K562 (cell line): ENCODE measurements around the gene MTRF1L. TPM values are rescaled to one million over a fixed set of nuclear protein-coding genes. Genes with fewer than 3 reads are reported as not detected.

Experiments used
- BACH1 ChIP-seq: fragments of 200-800 bp; sonication (Bioruptor generic); IDR thresholded peaks from 2 replicates; pipeline ENCODE4 v1.6.1; 2016; ENCODE audit warnings: missing genetic modification characterization, missing compliant biosample characterization
- CBFA2T2 ChIP-seq: fragments of 450-650 bp; conservative IDR thresholded peaks from 2 replicates; pipeline ENCODE4 v1.6.1; 2017; ENCODE audit warnings: mild to moderate bottlenecking
- EGR1 ChIP-seq: fragments of 450-650 bp; conservative IDR thresholded peaks from 2 replicates; pipeline ENCODE4 v1.6.1; 2017; ENCODE audit warnings: mild to moderate bottlenecking
- EWSR1 ChIP-seq: fragments of 450-650 bp; IDR thresholded peaks from 2 replicates; pipeline ENCODE4 v1.6.1; 2018; ENCODE audit warnings: borderline replicate concordance, mild to moderate bottlenecking, low read depth, moderate library complexity; ENCODE audit not compliant: partially characterized antibody
- IRF1 ChIP-seq: sonication (generic); formaldehyde crosslinking; IDR thresholded peaks from 2 replicates; pipeline ENCODE4 v1.8.0; 2022; ENCODE audit warnings: missing genetic modification reagents, mild to moderate bottlenecking, borderline replicate concordance
- KAT8 ChIP-seq: fragments of 450-650 bp; IDR thresholded peaks from 2 replicates; pipeline ENCODE4 v1.6.1; 2016; ENCODE audit warnings: low read depth, mild to moderate bottlenecking
- LCOR ChIP-seq: sonication (generic); formaldehyde crosslinking; IDR thresholded peaks from 2 replicates; pipeline ENCODE4 v1.8.0; 2022; ENCODE audit warnings: mild to moderate bottlenecking, missing genetic modification reagents
- MAX ChIP-seq: sonication (generic); formaldehyde crosslinking; IDR thresholded peaks from 2 replicates; pipeline ENCODE4 v1.9.0; 2022; ENCODE audit warnings: mild to moderate bottlenecking, missing genetic modification reagents
- MAZ ChIP-seq, 2 experiments: fragments of 450-650 bp in 1 of 2; sonication (generic) in 1 of 2; formaldehyde crosslinking; IDR thresholded peaks in 1 of 2; conservative IDR thresholded peaks in 1 of 2; 2 replicates each; pipeline versions ENCODE4 v1.4.0 to v1.5.0; 2020; ENCODE audit warnings: mild to moderate bottlenecking in 1 of 2, missing genetic modification reagents in 1 of 2
- PTTG1 ChIP-seq: fragments of 450-650 bp; IDR thresholded peaks from 2 replicates; pipeline ENCODE4 v1.6.1; 2016; ENCODE audit warnings: low read depth, mild to moderate bottlenecking, missing genetic modification characterization, missing compliant biosample characterization
- RAD21 ChIP-seq, 2 experiments: fragments of 250-450 bp in 1 of 2; fragments of 450-650 bp in 1 of 2; sonication (Bioruptor Pico) in 1 of 2; formaldehyde crosslinking in 1 of 2; IDR thresholded peaks in 1 of 2; conservative IDR thresholded peaks in 1 of 2; 2 replicates each; pipeline versions ENCODE4 v1.4.0 to v1.8.0; 2020 to 2022; ENCODE audit warnings: mild to moderate bottlenecking in 2 of 2, moderate library complexity in 1 of 2
- SIX5 ChIP-seq, 2 experiments: IDR thresholded peaks; 2 replicates each; pipeline ENCODE4 v1.6.1; 2011; ENCODE audit warnings: low read length in 2 of 2, borderline replicate concordance in 1 of 2, low read depth in 1 of 2, mild to moderate bottlenecking in 1 of 2, moderate library complexity in 1 of 2; ENCODE audit not compliant: insufficient read depth in 1 of 2
- SP2 ChIP-seq: IDR thresholded peaks from 2 replicates; pipeline ENCODE4 v1.6.1; 2011; ENCODE audit warnings: mild to moderate bottlenecking, low read depth, low read length, moderate library complexity; ENCODE audit not compliant: poor library complexity, severe bottlenecking; ENCODE audit errors: extremely low read depth
- ZBTB49 ChIP-seq: sonication (generic); formaldehyde crosslinking; IDR thresholded peaks from 2 replicates; pipeline ENCODE4 v1.8.0; 2022; ENCODE audit warnings: missing genetic modification reagents, mild to moderate bottlenecking, borderline replicate concordance
- ZFP30 ChIP-seq: fragments of 250-450 bp; sonication (Bioruptor Pico); IDR thresholded peaks from 2 replicates; pipeline ENCODE4 v1.8.0; 2022; ENCODE audit warnings: moderate library complexity, mild to moderate bottlenecking, inconsistent platforms, borderline replicate concordance
- ZNF449 ChIP-seq: fragments of 250-450 bp; sonication (Bioruptor Pico); IDR thresholded peaks from 2 replicates; pipeline ENCODE4 v1.8.0; 2022; ENCODE audit warnings: moderate library complexity, mild to moderate bottlenecking, inconsistent platforms
- ZNF639 ChIP-seq, 2 experiments: fragments of 200-800 bp in 1 of 2; sonication (Bioruptor generic) in 1 of 2; sonication (generic) in 1 of 2; formaldehyde crosslinking in 1 of 2; IDR thresholded peaks in 1 of 2; conservative IDR thresholded peaks in 1 of 2; 2 replicates each; pipeline versions ENCODE4 v1.5.0 to v1.6.1; 2016 to 2020; ENCODE audit warnings: missing compliant biosample characterization in 1 of 2, missing genetic modification characterization in 1 of 2, missing genetic modification reagents in 1 of 2
- polyA plus RNA-seq, 8 experiments: library from polyadenylated mRNA; depleted of rRNA in 4 of 8; stranded (reverse) in 5 of 8; unstranded in 3 of 8; fragments of >200 nt; fragmentation: Nextera tagmentation in 2 of 8; fragmentation: Illumina TruSeq in 1 of 8; extraction: Ambion mirVana in 2 of 8; extraction: Trizol in 1 of 8; gene quantifications; 2 replicates each; pipeline versions ENCODE4 v1.2.1 to v1.2.3, GENCODE V29; 2011 to 2014; ENCODE audit warnings: inconsistent platforms in 1 of 8, missing spikeins in 1 of 8
- total RNA-seq, 7 experiments: library from RNA; depleted of rRNA in 6 of 7; stranded (reverse); fragments of >200 nt in 6 of 7; fragmentation: Illumina TruSeq in 2 of 7; extraction: Trizol in 2 of 7; gene quantifications; 2 replicates each; pipeline versions ENCODE4 v1.2.1 to v1.2.3, GENCODE V29; 2011 to 2021; ENCODE audit warnings: low replicate concordance in 1 of 7

MTRF1L gene
- total and polyA plus RNA-seq, 9 of the 15 experiments (the other 6 are each of a cell fraction or from before 2014, with no cell fraction given): 10.7 to 34.0 (median 30.2) TPM

- TF ChIP-seq KAT8 (no peak), ZNF449 (no peak), PTTG1 (tag) (no peak), SIX5 (IDR thresholded peaks at IDR 0.05; ENCODE audit: borderline replicate concordance in 1 of 2, insufficient read depth in 1 of 2, low read depth in 1 of 2, low read length in 2 of 2) (no peak), MAZ (CRISPR knock-in tag; conservative IDR thresholded peaks at IDR 0.05 in 1 of 2, IDR thresholded peaks at IDR 0.05 in 1 of 2) (peak in 1 of 2 experiments; percentile 88; a peak in 3 of 4 replicates), ZFP30 (no peak), BACH1 (tag) (no peak; the same call in 1 of the 2 replicates), MAX (no peak), SP2 (no peak), ZNF639 (CRISPR knock-in tag; conservative IDR thresholded peaks at IDR 0.05 in 1 of 2, IDR thresholded peaks at IDR 0.05 in 1 of 2) (peak in 1 of 2 experiments; percentile 89; a peak in 2 of 4 replicates), EWSR1 (no peak), EGR1 (peak; percentile 49; the same call in 1 of the 2 replicates), ZBTB49 (no peak), RAD21 (CRISPR knock-in tag; conservative IDR thresholded peaks at IDR 0.05 in 1 of 2, IDR thresholded peaks at IDR 0.05 in 1 of 2) (no peak), IRF1 (CRISPR knock-in tag) (no peak), LCOR (CRISPR knock-in tag) (peak; percentile 69; the same call in 1 of the 2 replicates), CBFA2T2 (no peak)
Measured at GRCh38 chr6:153002613-153003365, at the start of gene MTRF1L (continued).
